ENCODE measurements around the gene RFX2.

The RFX2 gene

GRCh38 chr19:5950741-5951140 is 159.6 kb downstream of the RFX2 start:
- no peak for DNase-seq

DNA sequence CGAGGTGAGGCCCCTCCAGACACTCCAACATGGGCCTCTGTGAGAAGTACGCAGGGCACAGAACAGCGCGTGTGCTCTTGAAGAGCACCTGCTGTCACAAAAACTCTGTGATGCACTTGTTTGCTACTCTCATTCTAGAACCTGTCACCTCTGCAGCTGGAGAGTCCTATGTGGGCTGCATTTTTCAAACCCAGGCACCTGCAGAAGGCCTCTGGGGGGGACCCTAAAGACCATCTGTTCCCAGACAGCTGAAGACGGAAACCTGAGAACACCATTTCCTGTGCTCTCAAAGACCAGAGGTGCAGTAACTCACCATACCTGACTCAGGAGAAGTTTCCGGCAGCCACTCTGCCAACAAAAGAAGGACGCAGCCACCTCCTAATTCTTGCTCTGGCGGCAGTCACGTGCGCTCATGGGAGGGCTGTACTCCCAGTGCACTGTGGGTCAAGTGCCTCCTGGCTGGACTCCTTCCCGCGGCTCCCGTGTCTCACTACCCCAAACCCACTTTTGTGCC is 160.5 kb downstream of the RFX2 start:
- no peak for DNase-seq

- no peak for DNase-seq
These were observed 161.3 kb downstream of the RFX2 start for GRCh38 chr19:5948752-5949564.

- DNase-seq = no peak
These were observed 162.9 kb downstream of the RFX2 start for GRCh38 chr19:5947435-5947834.

- DNase-seq = no peak
These were observed 166.7 kb downstream of the RFX2 start for GRCh38 chr19:5943623-5944022.

All from effector CD8-positive, alpha-beta T cell (primary cell).